Activated T-cell treated with anti-CD3 and anti-CD28 coated beads, Interleukin-2, amount 50 U/mL, for 24 hours (primary cell): ENCODE data around the gene TUBB2B.
"Not testable (repeated sequence)": the region's sequence is repeated elsewhere in the genome, so short reads cannot be mapped to it uniquely, and the experiment has no call there.

Source experiments
- DNase-seq: peaks from one replicate; pipeline ENCODE4 v3.0.0-alpha.2; 2020
- H3K27ac Mint-ChIP-seq: 2 replicates; pipeline ENCODE4 v1.8.0; 2020; ENCODE audit warnings: mild to moderate bottlenecking, mixed read lengths
- H3K27me3 Mint-ChIP-seq: 2 replicates; pipeline ENCODE4 v1.8.0; 2020; ENCODE audit warnings: mixed read lengths
- H3K36me3 Mint-ChIP-seq: 2 replicates; pipeline ENCODE4 v1.8.0; 2020; ENCODE audit warnings: low read depth, mixed read lengths
- H3K4me1 Mint-ChIP-seq: 2 replicates; pipeline ENCODE4 v1.8.0; 2020; ENCODE audit warnings: low read depth, mixed read lengths
- H3K4me3 Mint-ChIP-seq: 2 replicates; pipeline ENCODE4 v1.8.0; 2020; ENCODE audit warnings: mild to moderate bottlenecking, moderate library complexity, mixed read lengths
- H3K9me3 Mint-ChIP-seq: 2 replicates; pipeline ENCODE4 v1.8.0; 2020; ENCODE audit warnings: mixed read lengths

Gene TUBB2B

DNA sequence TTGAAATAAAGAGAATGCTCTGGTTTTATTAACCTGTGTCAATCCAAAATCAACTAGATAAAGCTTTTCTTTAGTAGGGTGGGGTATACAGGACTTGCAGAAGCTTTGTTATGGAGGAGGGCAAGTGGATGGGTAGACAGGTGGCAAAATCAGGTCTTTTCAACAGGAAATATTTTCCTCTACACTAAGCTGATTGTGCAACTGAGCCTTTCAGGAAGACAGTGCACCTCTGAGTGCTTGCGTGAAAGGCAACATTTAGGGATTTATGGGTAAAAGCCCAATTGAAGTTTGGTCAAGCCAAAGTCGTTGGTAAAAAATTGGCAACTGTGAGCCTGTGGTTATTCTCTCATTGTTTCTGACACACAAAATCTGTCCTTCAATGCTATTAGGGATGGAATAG, 46.3 kb downstream of the TUBB2B start:
- H3K27me3 Mint-ChIP-seq, result peaks cover 30% of the 10 kb centered on the region

DNA sequence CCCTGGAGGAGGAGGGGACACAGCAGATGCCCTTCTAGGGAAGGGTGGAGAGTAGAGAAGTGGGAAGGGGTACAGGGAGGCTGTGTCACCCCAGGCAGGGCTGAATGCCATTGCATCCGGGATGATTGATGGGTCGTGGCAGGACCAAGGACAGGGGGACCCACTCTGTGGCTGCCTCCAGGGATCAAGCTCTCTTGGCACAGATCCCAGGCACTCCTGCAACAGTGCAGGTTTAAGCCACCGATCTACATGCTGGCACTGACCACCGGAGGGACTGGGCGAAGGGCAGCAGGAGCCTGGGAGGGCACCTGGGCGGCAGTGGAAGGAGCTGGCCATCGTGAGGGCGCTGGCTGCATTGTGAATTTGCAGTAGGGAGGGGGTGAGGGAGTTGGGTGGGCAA, 47.5 kb downstream of the TUBB2B start:
- not testable (repeated sequence) for H3K4me1 Mint-ChIP-seq, H3K36me3 Mint-ChIP-seq, H3K9me3 Mint-ChIP-seq, H3K27ac Mint-ChIP-seq, DNase-seq
- H3K4me3 Mint-ChIP-seq, result peak overlapping the region; percentile 52
- peaks cover 23% of the 10 kb centered on the region for H3K27me3 Mint-ChIP-seq

More for the DNA sequence above, 46.3 kb downstream of the TUBB2B start:
- H3K4me3 Mint-ChIP-seq, result no peak overlapping the region
- H3K4me1 Mint-ChIP-seq, result peaks cover 8% of the 10 kb centered on the region
- no peaks in the 10 kb centered on the region for H3K9me3 Mint-ChIP-seq
- H3K36me3 Mint-ChIP-seq, result no peaks in the 10 kb centered on the region
- no peak overlapping the region for H3K27ac Mint-ChIP-seq
- no peak for DNase-seq

DNA sequence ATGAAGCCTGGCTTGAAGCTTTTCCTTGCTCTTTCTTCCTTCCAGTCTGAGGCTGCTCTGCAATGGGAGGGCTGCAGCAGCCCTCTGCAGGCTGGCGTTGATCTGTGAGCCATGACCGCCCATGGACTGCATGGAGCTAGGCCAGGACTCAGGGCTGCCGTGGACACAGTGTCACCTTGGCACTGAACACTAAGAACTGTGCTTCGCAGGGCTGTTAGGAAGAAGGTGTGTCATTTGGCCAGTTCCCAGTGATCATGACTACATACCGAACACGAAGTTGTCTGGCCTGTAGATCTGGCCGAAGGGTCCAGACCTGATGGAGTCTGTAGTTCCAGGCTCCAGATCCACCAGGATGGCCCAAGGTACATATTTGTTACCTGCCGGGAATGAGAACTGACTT, 48.8 kb downstream of the TUBB2B start:
- H3K4me1 Mint-ChIP-seq, H3K36me3 Mint-ChIP-seq, H3K9me3 Mint-ChIP-seq, DNase-seq, H3K27ac Mint-ChIP-seq, H3K4me3 Mint-ChIP-seq: not testable (repeated sequence)
- peaks cover 20% of the 10 kb centered on the region for H3K27me3 Mint-ChIP-seq

- Mint-ChIP-seq H3K36me3 (no peaks in the 10 kb centered on the region), H3K27me3 (peaks cover 20% of the 10 kb centered on the region), H3K4me3 (no peak overlapping the region), H3K27ac (no peak overlapping the region), H3K9me3 (no peaks in the 10 kb centered on the region), H3K4me1 (peaks cover 8% of the 10 kb centered on the region)
- DNase-seq, result peak; percentile 47
Measured at GRCh38 chr6:3176562-3177355, 50.7 kb downstream of the TUBB2B start.

DNA sequence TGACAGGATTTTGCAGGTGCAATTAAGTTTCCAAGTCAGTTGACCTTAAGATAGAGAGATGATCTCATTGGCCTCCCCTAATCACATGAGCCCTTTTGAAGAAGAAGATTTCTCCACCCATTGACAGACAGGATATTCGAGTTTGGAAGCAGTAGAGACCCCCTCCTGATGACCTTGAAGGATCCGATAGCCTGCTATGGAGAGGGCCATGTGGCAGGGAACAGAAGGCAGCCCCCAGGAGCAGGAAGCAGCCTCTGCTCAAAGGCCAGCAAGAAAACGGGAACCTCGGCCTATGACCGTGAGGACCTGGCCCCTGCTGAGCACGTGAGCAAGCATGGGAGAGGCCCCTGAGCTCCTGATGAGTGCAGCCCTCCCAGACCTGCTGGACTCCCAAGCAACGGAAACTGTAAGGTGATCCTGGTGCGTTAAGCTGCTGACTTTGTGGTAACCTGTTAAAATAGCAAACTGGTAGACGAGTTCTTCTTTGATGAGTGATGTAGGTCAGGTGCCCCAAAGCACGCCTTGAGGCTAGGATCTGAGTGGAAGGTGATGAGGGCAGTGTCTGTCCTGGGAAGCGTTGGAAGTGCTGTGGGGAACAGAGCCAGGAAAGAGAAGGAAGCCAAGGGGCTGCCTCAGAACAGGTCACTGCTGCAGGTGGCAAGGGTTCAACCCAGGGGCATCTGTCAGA, 51.6 kb downstream of the TUBB2B start:
- DNase-seq, result no peak
- Mint-ChIP-seq H3K27ac (no peak overlapping the region), H3K27me3 (peaks cover 18% of the 10 kb centered on the region), H3K4me1 (peaks cover 8% of the 10 kb centered on the region), H3K4me3 (no peak overlapping the region), H3K36me3 (no peaks in the 10 kb centered on the region), H3K9me3 (no peaks in the 10 kb centered on the region)
